Mammary epithelial cell (primary cell): ENCODE data around the gene CEBPA.

ENCODE experiments used
- EZH2 ChIP-seq: IDR thresholded peaks from 2 replicates; pipeline ENCODE4 v1.6.1; 2012; ENCODE audit warnings: low read length, inconsistent platforms, borderline replicate concordance
- TF ChIP-seq, protein P1 (sequence below), 2 donors: IDR thresholded peaks in 1 of 2; conservative IDR thresholded peaks in 1 of 2; 2 replicates each; pipeline ENCODE4 v1.5.1; 2011 to 2012; ENCODE audit warnings: inconsistent platforms in 2 of 2, low read length in 2 of 2, mild to moderate bottlenecking in 2 of 2, control low read depth in 1 of 2, low read depth in 1 of 2; ENCODE audit not compliant: insufficient read depth in 1 of 2; ENCODE audit errors: extremely low read depth in 1 of 2

DNA sequence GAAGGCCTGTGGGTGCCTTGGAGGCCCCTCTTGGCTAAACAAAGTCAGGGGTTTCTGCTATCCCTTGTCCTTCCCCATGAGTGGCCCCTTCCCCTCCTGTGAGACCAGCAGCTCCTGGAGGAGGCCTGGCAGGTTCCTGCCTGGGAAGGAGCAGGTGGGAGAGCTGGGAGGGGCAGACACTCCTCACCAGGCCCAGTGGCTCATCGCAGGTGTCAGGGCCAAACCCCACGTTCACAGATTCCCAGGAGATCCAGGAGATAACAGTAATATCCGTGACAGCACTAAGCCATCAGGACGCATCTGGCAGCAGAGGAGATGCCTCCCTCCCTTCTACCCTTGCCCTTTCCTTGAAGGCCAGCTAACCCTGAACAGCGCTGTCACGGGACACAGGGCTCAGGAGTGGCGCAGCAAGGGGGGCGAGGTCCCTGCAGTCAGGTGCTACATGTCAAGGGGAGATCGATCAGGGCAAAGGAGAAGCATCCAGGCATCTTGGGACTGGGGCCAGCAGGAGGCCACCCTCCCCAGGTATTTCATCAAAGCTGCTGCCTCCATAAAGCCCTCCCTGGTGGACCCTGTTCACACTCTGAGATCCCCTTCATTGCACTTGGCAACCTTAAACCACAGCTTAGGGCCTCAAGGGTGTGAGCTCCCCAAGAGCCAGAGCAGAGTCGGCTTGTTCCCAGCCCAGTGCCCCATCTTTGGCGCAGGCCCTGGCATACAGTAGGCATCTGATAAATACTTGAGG is 4.8 kb downstream of the CEBPA start:
- TF ChIP-seq, protein P1, sequence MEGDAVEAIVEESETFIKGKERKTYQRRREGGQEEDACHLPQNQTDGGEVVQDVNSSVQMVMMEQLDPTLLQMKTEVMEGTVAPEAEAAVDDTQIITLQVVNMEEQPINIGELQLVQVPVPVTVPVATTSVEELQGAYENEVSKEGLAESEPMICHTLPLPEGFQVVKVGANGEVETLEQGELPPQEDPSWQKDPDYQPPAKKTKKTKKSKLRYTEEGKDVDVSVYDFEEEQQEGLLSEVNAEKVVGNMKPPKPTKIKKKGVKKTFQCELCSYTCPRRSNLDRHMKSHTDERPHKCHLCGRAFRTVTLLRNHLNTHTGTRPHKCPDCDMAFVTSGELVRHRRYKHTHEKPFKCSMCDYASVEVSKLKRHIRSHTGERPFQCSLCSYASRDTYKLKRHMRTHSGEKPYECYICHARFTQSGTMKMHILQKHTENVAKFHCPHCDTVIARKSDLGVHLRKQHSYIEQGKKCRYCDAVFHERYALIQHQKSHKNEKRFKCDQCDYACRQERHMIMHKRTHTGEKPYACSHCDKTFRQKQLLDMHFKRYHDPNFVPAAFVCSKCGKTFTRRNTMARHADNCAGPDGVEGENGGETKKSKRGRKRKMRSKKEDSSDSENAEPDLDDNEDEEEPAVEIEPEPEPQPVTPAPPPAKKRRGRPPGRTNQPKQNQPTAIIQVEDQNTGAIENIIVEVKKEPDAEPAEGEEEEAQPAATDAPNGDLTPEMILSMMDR (conservative IDR thresholded peaks at IDR 0.05 in 1 of 2, IDR thresholded peaks at IDR 0.05 in 1 of 2; ENCODE audit: extremely low read depth in 1 of 2, insufficient read depth in 1 of 2, low read depth in 1 of 2, low read length in 2 of 2) = no peak
- no peak for TF ChIP-seq EZH2
